Neural cell (in vitro differentiated cells): ENCODE results near the gene ANO4. TPM values are rescaled to one million over a fixed set of nuclear protein-coding genes. Genes with fewer than 3 reads are reported as not detected.

Source experiments
- H2AFZ ChIP-seq: fragments of 200-600, 300-800 bp; sonication (generic), shearing (Covaris generic); 2 replicates; pipeline ENCODE4 v1.6.0; 2014; ENCODE audit warnings: low read depth, mild to moderate bottlenecking, antibody characterized with exemption, low read length, moderate library complexity
- H3F3A ChIP-seq: fragments of 200-600 bp; shearing (Covaris generic); 2 replicates; pipeline ENCODE4 v1.6.1; 2016; ENCODE audit warnings: mild to moderate bottlenecking, moderate library complexity, mixed read lengths, antibody characterized with exemption, low read length; ENCODE audit not compliant: insufficient read depth, poor library complexity, severe bottlenecking
- H3K27ac ChIP-seq: fragments of 200-600, 300-800 bp; sonication (generic), shearing (Covaris generic); 2 replicates; pipeline ENCODE4 v1.5.1; 2014; ENCODE audit warnings: mild to moderate bottlenecking, low read length, moderate library complexity
- H3K27me3 ChIP-seq: fragments of 300-800, 200-600 bp; sonication (generic), shearing (Covaris generic); 2 replicates; pipeline ENCODE4 v1.6.0; 2014; ENCODE audit warnings: mild to moderate bottlenecking, low read depth, low read length, moderate library complexity; ENCODE audit not compliant: insufficient read depth
- H3K36me3 ChIP-seq: fragments of 300-800, 200-600 bp; sonication (generic), shearing (Covaris generic); 2 replicates; pipeline ENCODE4 v1.5.1; 2014; ENCODE audit warnings: mild to moderate bottlenecking, antibody characterized with exemption, low read length, moderate library complexity; ENCODE audit not compliant: insufficient read depth
- H3K4me2 ChIP-seq: fragments of 300-800, 200-600 bp; sonication (generic), shearing (Covaris generic); 2 replicates; pipeline ENCODE4 v1.6.0; 2014; ENCODE audit warnings: mild to moderate bottlenecking, low read length
- H3K4me3 ChIP-seq: fragments of 300-800, 200-600 bp; sonication (generic), shearing (Covaris generic); 2 replicates; pipeline ENCODE4 v1.5.1; 2014; ENCODE audit warnings: mild to moderate bottlenecking, low read length, moderate library complexity
- H3K79me2 ChIP-seq: fragments of 200-600 bp; shearing (Covaris generic); replicated peaks from 2 replicates; pipeline ENCODE4 v1.6.0; 2014; ENCODE audit warnings: mild to moderate bottlenecking, low read length, moderate library complexity; ENCODE audit not compliant: insufficient read depth
- H3K9ac ChIP-seq: fragments of 300-800, 200-600 bp; sonication (generic), shearing (Covaris generic); 2 replicates; pipeline ENCODE4 v1.6.1; 2016; ENCODE audit warnings: mild to moderate bottlenecking, low read length, mixed read lengths
- H3K9me2 ChIP-seq: fragments of 200-600 bp; shearing (Covaris generic); 2 replicates; pipeline ENCODE4 v1.6.1; 2016; ENCODE audit warnings: mild to moderate bottlenecking, low read length, mixed read lengths; ENCODE audit not compliant: insufficient read depth
- H3K9me3 ChIP-seq: fragments of 200-600, 300-800 bp; sonication (generic), shearing (Covaris generic); 2 replicates; pipeline ENCODE4 v1.6.1; 2016; ENCODE audit warnings: mild to moderate bottlenecking, mixed run types, low read length, moderate library complexity, mixed read lengths
- H4K20me1 ChIP-seq: fragments of 200-600 bp; shearing (Covaris generic); 2 replicates; pipeline ENCODE4 v1.6.1; 2016; ENCODE audit warnings: mild to moderate bottlenecking, mixed run types; ENCODE audit not compliant: insufficient read depth
- CTCF ChIP-seq: fragments of 450-650 bp; IDR thresholded peaks from 2 replicates; pipeline ENCODE4 v1.5.1; 2014; ENCODE audit warnings: antibody characterized with exemption, mild to moderate bottlenecking, moderate library complexity; ENCODE audit not compliant: poor library complexity, severe bottlenecking
- EP300 ChIP-seq: fragments of 450-650 bp; conservative IDR thresholded peaks from 2 replicates; pipeline ENCODE4 v1.6.1; 2014; ENCODE audit warnings: antibody characterized with exemption, mild to moderate bottlenecking, moderate library complexity; ENCODE audit not compliant: poor library complexity, severe bottlenecking
- EZH2 ChIP-seq: fragments of 200-600, 300-800 bp; shearing (Covaris generic), sonication (generic); IDR thresholded peaks from 2 replicates; pipeline ENCODE4 v1.6.1; 2014; ENCODE audit warnings: antibody characterized with exemption, low read length, borderline replicate concordance, mild to moderate bottlenecking; ENCODE audit not compliant: insufficient read depth, poor library complexity, severe bottlenecking
- MXI1 ChIP-seq: fragments of 450-650 bp; conservative IDR thresholded peaks from 2 replicates; pipeline ENCODE4 v1.6.1; 2014; ENCODE audit warnings: antibody characterized with exemption, mild to moderate bottlenecking; ENCODE audit not compliant: poor library complexity, severe bottlenecking
- POLR2AphosphoS5 ChIP-seq: IDR thresholded peaks from 2 replicates; pipeline ENCODE4 v1.6.1; 2012
- RAD21 ChIP-seq: fragments of 450-650 bp; conservative IDR thresholded peaks from 2 replicates; pipeline ENCODE4 v1.6.1; 2014; ENCODE audit warnings: antibody characterized with exemption, mild to moderate bottlenecking, moderate library complexity
- REST ChIP-seq: IDR thresholded peaks from 2 replicates; pipeline ENCODE4 v1.6.1; 2012; ENCODE audit warnings: borderline replicate concordance
- SMC3 ChIP-seq: fragments of 450-650 bp; conservative IDR thresholded peaks from 2 replicates; pipeline ENCODE4 v1.6.1; 2014; ENCODE audit warnings: antibody characterized with exemption, mild to moderate bottlenecking, moderate library complexity; ENCODE audit not compliant: poor library complexity
- TAF1 ChIP-seq: IDR thresholded peaks from 2 replicates; pipeline ENCODE4 v1.6.1; 2012; ENCODE audit warnings: low read depth
- polyA plus RNA-seq: library from polyadenylated mRNA; depleted of rRNA; stranded (reverse); fragments of >200 nt; gene quantifications from 2 replicates; pipeline ENCODE4 v1.2.3, GENCODE V29; 2014

ANO4 gene
- polyA plus RNA-seq, 1 donor from 2014 or later, result 11.1 TPM

GRCh38 chr12:101018540-101018939 is 224.0 kb downstream of the ANO4 start:
- H2AFZ ChIP-seq, result no peak overlapping the region
- no peaks in the 10 kb centered on the region for H3K27me3 ChIP-seq
- H3K27ac ChIP-seq, result no peak overlapping the region
- no peak overlapping the region for H3K4me3 ChIP-seq
- H3K79me2 ChIP-seq, result no peaks in the 10 kb centered on the region
- H3K36me3 ChIP-seq, result no peaks in the 10 kb centered on the region
- H3F3A ChIP-seq, result no peaks in the 10 kb centered on the region
- TF ChIP-seq EZH2 (no peak), REST (no peak), TAF1 (no peak), CTCF (no peak), EP300 (no peak), RAD21 (no peak), POLR2AphosphoS5 (no peak)
- no peaks in the 10 kb centered on the region for H4K20me1 ChIP-seq
- H3K4me2 ChIP-seq, result no peak overlapping the region
- no peak overlapping the region for H3K9ac ChIP-seq
- H3K9me2 ChIP-seq, result no peaks in the 10 kb centered on the region
- no peaks in the 10 kb centered on the region for H3K9me3 ChIP-seq

- H2AFZ ChIP-seq, result no peak overlapping the region
- H3F3A ChIP-seq, result no peaks in the 10 kb centered on the region
- H4K20me1 ChIP-seq, result no peaks in the 10 kb centered on the region
- H3K4me2 ChIP-seq, result no peak overlapping the region
- no peaks in the 10 kb centered on the region for H3K36me3 ChIP-seq
- no peaks in the 10 kb centered on the region for H3K9me2 ChIP-seq
- H3K9ac ChIP-seq, result no peak overlapping the region
- H3K27ac ChIP-seq, result no peak overlapping the region
- no peak overlapping the region for H3K4me3 ChIP-seq
- H3K79me2 ChIP-seq, result no peaks in the 10 kb centered on the region
- no peaks in the 10 kb centered on the region for H3K27me3 ChIP-seq
- no peak for TF ChIP-seq EP300
- no peak for TF ChIP-seq EZH2
- no peak for TF ChIP-seq POLR2AphosphoS5
- TF ChIP-seq CTCF, result no peak
- TF ChIP-seq MXI1, result no peak
- no peak for TF ChIP-seq SMC3
- TF ChIP-seq REST, result no peak
- no peak for TF ChIP-seq RAD21
- no peak for TF ChIP-seq TAF1
- H3K9me3 ChIP-seq, result no peaks in the 10 kb centered on the region
Observed at GRCh38 chr12:101019201-101019600, 224.6 kb downstream of the ANO4 start.
